ENCODE results near the gene EEF1E1.
"Not testable (repeated sequence)": the region's sequence is repeated elsewhere in the genome, so short reads cannot be mapped to it uniquely, and the experiment has no call there.

Gene EEF1E1

GRCh38 chr6:8063761-8064637, 38.3 kb downstream of the EEF1E1 start, which contains the start of gene BLOC1S5:
BLOC1S5 (minus strand) TSS chr6:8064389; CDS start chr6:8064376, 13 bp downstream.
- peak; percentile 47 for DNase-seq (ENCODE audit: low spot score)

GRCh38 chr6:8061736-8062135, 40.6 kb downstream of the EEF1E1 start:
- DNase-seq (ENCODE audit: low spot score), result no peak

DNA sequence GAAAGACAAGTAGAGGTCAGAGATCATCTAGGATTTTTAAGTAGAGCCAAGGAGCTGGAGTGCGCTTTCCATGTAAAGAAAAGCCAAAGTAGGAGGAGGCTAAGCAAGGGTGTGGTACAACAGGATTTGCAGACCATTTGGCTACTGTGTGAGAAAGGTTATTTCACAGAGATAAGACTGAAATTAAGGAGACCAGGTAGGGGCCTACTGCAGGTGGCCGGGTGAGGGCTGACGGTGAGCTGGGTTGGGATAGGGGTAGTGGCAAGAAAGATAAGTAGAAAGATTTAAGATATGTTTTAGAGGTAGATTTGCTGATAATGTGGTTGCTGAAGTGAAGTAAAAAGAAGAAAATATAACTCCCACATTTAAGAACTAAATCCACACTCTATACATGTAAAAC, 42.0 kb downstream of the EEF1E1 start:
- no peak for DNase-seq (ENCODE audit: low spot score)

DNA sequence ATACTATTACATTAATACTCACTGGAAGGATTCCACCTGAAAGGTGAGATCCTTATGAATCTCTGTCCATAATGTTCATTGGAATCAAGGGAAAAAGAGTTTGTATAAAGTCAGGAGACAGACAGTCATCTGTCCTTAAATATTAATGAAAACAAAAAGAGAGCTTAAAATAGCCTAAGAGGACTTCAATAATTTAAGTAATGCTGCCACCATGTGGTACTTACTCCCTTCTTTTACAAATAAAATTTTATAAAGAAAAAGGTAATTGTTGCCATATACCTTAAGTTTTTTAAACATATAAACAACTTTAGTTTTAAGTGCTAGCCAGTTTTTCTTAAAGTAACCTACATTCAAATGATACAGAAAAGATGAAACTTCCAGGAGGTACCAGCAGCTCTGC, 43.2 kb downstream of the EEF1E1 start:
- no peak for DNase-seq (ENCODE audit: low spot score)

GRCh38 chr6:8057793-8058192, 44.6 kb downstream of the EEF1E1 start:
- DNase-seq (ENCODE audit: low spot score), result no peak

DNA sequence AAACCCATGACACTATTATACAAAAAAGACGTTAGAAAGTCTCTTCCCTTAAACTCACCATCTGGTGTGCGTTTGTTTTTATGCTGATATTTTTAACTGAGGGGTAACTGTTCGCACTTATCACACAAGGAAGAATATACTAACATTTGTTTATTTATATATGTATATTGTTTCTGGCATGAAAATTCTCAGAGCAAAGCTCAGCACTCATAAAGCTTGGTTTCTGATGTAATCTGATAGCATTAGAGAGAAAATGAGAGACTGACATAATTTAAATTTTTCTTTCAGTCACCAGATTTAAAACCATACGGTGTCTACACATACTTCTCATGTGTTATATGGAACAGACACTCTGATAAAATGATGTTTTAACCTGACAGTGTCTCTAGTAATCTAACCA, 45.1 kb downstream of the EEF1E1 start:
- DNase-seq (ENCODE audit: low spot score), result no peak

GRCh38 chr6:8054276-8054675, 48.1 kb downstream of the EEF1E1 start:
- no peak for DNase-seq (ENCODE audit: low spot score)

- DNase-seq (ENCODE audit: low spot score), result no peak
Measured at GRCh38 chr6:8047541-8048292, 54.6 kb downstream of the EEF1E1 start.

DNA sequence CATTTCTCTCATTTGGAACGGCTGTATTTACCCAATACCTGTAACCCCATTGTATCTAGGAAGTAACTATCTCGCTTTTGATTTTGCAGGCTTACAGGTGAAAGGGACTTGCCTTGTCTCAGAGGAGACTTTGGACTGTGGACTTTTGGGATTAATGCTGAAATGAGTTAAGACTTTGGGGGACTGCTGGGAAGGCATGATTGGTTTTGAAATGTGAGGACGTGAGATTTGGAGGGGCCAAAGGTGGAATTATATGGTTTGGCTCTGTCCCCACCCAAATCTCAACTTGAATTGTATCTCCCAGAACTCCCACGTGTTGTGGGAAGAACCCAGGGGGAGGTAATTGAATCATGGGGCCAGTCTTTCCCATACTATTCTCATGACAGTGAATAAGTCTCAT, 56.6 kb downstream of the EEF1E1 start:
- not testable (repeated sequence) for DNase-seq (ENCODE audit: low spot score)

DNA sequence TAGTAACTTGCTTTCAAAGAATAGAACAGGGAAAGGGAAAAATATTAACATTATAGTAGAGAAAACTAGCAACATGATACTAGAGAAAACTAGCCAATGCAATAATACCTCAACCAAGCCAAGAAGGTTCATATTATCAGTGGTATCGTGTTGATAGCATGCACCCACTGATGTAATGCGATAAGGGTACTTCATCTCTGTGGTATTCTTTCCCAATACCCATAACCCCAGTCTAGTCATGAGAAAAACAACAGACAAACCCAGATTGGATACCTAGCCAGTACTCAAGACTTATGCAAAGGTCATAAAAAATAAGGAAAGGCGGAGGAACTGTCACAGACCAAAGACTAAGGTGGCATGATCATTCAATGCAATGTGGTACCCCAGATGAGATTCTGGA, 59.1 kb downstream of the EEF1E1 start:
- no peak for DNase-seq (ENCODE audit: low spot score)

- no peak for DNase-seq (ENCODE audit: low spot score)
Measured at GRCh38 chr6:8041913-8042583, 60.3 kb downstream of the EEF1E1 start.

DNA sequence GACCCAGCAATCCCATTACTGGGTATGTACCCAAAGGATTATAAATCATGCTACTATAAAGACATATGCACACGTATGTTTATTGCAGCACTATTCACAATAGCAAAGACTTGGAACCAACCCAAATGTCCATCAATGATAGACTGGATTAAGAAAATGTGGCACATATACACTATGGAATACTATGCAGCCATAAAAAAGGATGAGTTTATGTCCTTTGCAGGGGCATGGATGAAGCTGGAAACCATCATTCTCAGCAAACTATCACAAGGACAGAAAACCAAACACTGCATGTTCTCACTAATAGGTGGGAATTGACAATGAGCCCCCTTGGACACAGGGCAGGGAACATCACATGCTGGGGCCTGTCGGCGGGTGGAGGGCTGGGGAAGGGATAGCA, 68.2 kb downstream of the EEF1E1 start:
- not testable (repeated sequence) for DNase-seq (ENCODE audit: low spot score)

- DNase-seq (ENCODE audit: low spot score), result no peak
Measured at GRCh38 chr6:8030920-8031319, 71.4 kb downstream of the EEF1E1 start.
